Measurements from ENCODE around the gene JAKMIP1.

Gene JAKMIP1

GRCh38 chr4:6199422-6199921 lies 877 bp downstream of the JAKMIP1 start:
- DNase-seq = no peak

DNA sequence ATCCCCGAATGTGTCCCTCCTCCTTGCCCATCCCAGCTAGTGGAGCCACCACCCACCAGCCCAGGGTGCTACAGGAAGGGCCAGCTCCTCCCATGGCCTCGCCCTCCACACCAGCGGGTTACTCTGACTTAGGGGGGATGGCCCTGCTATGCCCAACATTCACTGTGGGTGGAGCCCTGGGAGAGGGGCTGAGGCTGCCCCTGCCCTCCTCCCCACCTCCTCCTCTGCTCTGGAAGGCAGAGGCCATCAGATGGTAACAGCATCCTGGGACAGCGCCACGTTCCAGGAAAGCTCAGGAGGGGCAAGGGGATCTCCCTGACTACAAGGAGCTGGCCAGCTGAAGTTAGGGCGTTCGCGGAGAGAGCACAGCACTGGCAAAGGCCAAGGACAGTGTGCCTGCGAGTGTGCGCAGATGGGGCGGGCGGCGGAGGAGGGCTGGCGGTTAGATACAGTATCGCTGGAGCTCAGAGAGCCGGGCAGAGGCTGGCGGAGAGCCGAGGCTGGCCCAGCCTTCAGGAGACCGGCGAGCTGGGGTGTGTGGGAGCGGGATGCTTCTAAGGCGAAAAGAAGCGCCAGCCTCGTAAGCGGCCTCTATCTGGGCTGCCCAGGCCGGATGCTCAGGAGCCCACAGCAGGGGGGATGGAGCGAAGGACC lies 1.5 kb downstream of the JAKMIP1 start:
- DNase-seq = no peak

DNA sequence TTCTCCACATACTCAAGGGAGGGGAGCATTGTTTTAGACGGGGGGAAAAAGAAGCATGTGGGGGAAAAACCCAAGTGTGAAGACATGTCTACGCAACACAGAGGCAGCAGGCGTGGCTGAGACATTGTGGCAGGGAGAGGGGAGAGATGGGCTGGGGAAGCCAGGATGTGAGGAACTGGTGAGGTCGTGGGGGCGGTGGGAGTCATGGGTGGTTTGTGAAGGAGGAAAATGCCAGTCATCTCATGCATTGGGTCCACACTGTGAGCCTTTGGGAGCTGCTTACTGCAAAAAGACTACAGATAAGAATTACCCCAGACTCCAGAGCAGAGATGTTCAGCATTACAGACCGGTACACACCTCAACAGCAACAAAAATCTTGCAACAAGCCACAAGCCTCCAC lies 2.1 kb downstream of the JAKMIP1 start:
- no peak for DNase-seq

- no peak for DNase-seq
These were observed 2.7 kb downstream of the JAKMIP1 start for GRCh38 chr4:6197433-6198174.

DNA sequence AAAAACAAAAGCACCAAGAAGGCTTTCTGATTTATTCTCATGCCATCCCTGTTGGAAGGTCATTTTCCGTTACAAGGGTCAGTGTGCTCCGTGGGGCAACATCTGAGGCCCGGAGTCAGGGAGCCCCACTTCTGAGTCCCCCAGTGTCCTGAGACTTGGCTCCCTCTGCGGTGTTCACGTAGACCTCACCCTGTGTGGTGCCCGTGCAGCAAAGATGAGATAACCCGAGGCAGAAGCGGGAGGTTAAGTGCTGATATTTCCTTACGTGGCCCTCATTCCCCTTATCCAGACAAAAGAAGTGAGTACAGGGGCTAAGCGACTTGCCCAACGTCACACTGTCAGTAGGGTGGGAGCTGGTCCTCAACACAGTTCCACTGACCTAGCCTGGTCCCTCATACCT lies 3.5 kb downstream of the JAKMIP1 start:
- no peak for DNase-seq

- DNase-seq = no peak
These were observed 4.0 kb downstream of the JAKMIP1 start for GRCh38 chr4:6196324-6196723.

- DNase-seq = no peak
These were observed 4.6 kb downstream of the JAKMIP1 start for GRCh38 chr4:6195602-6196319.

DNA sequence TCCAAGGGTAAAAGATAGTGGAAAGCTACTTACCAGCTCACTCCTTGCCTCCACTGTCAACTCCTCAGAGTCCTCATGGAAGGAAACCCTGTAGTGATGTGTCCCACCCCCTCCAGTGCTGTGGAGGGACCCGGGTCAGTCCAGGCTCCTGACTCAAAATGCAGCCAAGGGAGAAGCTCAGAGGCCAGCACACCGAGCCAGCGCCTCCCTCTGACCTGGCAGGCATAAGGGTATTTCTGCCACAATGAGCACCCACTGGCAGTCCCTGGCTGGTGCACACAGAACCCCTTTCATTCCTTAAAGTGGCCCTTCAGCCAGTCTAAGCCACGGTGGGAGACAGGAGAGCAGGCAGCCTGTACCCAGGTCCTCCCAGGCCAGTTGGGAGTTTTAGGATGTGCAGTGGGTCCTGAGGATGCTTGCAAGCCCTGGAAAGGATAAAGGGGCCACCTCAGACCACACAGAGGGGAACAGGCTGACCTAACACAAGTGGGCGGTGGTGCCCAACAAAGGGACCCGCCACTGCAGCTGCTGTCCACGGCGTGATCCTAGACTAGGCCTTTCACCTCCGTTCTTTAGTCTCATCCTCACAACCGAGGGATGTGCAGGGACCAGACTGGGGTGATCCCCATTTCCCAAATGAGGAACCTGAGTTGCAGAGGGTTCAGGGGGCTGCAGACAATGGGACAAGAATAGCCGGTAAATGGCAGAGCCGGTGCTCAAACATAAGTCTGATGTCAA lies 5.7 kb downstream of the JAKMIP1 start:
- DNase-seq = no peak

GRCh38 chr4:6193399-6193798 lies 7.0 kb downstream of the JAKMIP1 start:
- DNase-seq = no peak

DNA sequence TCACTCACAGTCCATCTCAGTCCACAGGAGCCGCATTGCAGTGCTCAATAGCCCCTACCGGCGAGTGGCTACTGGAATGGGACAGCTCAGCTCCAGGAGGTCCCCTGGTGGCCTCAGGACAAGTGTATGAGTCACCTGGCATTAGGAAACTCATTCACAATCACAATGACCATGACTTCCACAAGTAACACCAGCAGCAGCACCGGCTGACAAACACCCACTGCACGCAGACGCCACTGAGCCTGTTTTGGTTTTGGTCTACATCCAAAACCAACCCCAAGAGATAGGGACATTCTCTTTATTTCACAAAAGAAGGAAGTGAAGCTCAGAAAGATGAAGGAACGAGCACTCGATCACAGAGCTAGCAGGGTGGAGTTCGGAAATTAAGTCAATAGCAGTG lies 8.1 kb downstream of the JAKMIP1 start:
- no peak for DNase-seq

DNA sequence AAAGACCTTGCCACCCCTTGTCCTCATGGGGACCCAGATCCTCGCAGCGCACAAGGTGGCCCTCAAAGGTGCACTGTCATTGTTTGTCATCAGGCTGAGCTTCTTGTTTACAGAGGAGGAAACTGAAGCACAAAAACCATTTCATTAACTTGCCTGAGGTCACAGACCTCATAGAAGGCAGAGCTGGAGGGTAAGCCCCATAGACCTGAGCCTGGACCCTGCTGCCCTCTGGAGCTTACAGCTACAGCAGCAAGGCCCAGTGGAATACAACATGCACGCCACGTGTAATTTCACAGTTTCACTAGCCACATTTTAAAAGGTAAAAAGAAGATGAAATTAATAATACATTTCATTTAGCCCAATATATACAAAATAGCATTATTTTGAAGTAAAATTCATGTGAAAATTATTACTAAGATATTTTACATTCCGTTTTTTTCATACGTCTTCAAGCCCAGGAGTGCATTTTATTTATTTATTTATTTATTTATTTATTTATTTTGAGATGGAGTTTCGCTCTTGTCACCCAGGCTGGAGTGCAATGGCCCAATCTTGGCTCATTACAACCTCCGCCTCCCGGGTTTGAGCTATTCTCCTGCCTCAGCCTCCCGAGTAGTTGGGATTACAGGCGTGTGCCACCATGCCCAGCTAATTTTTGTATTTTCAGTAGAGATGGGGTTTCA lies 8.8 kb downstream of the JAKMIP1 start:
- DNase-seq = no peak

DNA sequence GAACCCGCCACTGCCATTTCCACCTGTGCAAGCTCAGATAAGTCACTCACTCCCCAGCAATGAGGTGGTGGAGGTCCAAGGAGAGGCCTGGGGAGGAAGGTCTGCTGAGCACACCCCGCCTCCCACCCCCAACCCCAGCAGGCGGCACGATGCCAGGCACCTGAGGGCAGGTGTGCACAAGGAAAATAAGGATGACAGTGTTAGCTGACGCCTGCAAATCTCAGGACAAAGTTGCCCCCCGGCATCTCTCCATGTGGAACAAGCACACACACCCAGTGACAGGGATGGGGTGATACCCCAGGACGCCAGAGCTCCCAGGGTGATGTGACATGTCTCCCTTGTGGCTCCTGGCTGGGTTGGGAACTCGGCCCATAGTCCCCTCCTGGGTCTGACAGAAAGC lies 9.9 kb downstream of the JAKMIP1 start:
- DNase-seq = no peak

GRCh38 chr4:6189511-6189910 lies 10.8 kb downstream of the JAKMIP1 start:
- no peak for DNase-seq

- no peak for DNase-seq
These were observed 11.6 kb downstream of the JAKMIP1 start for GRCh38 chr4:6188687-6189305.

- no peak for DNase-seq
These were observed 16.2 kb downstream of the JAKMIP1 start for GRCh38 chr4:6184169-6184568.

DNA sequence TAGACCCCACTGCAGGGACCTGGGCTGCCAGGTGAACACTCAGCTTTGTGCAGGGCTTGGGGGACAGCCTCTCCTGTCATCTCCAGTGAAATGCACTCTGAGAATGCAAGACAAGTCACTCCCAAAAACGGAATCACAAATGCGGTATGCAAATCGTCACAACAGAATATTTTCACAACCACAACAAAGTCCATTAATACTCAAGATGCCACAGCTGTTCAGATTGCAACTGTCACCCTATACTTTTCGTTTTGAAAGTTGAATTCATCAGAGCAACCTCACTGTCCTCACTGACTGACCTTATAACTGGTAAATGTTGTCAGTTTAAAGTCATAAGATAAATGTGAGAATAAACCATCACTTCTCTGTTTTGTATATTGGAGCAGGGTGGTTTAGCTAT lies 16.6 kb downstream of the JAKMIP1 start:
- no peak for DNase-seq

GRCh38 chr4:6182376-6183280 lies 17.7 kb downstream of the JAKMIP1 start:
- no peak for DNase-seq

DNA sequence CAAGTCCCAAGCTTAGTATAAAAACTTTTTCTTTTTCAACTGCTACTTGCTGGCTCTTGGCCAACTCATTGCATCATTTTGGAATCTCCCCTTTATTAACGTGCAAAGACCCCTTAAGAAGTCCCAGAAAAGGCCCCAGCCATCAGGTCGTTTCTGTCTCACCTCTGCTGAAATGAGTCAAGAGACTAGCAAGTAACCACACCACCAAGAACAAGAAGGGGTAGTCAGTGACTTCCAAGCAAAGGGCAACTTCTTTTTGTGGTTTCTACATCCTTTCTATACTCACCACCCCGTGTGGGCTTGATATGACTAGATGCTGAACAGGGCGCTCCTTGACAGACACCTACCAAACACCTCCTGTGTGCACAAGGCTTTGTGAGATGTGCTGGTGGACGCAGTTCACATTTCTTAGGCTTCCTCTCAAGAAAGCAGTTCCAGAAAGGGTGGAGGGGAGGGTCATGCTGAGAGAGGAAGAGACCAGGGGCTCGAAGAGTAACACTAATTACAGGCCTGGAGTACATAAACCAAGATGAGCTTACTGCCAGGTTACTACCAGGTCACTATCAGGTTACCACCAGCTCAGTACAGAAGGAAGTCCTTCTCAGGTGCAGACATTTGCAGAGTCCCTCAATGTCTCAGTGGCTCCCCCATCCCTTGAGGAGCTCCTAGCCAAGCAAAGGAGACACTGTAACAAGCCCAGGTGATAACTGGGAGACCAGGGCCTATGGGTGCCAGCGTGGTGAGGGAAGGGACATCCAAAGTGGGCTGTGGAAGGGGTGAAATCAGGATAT lies 19.3 kb downstream of the JAKMIP1 start:
- peak in 1 of 6 experiments; percentile 7 for DNase-seq

DNA sequence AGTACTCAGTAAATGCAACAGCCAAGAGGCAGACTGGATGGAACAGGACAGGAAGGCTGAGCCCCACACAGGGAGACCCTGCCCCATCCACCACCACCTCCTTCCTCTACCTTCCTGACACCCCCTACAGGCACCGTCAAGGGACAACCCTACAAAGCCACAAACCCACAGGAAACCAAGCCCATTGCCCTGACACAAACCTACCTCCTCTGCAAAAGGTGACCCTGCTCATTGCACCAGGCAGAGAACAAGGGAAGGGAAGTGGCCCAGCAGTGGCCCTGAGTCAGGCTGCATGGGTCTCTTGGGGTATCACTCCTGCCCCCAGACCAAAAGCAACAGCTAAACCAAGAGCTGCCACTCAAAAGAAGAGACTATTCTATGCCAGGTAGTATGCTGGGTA lies 21.0 kb downstream of the JAKMIP1 start:
- DNase-seq = no peak

DNA sequence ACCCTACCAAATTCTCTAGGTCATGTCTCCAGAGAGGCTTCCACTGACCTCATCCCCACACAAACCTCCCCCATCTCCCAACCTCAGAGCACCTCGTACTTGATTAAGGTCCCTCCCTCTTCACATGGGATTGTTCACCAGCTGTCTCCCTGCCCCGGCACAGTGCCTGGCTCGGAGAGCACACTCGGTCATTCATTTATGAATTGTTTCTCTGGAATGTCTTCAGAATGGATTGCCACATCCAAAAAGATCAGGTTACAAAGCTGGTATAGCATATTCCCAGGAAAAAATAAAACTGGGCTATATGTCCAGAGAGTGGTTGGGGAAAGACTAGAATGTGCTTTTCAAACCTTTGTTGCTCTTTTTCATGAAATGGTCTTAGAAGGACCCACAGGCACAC lies 21.6 kb downstream of the JAKMIP1 start:
- DNase-seq = no peak

Measured in stimulated activated naive CD4-positive, alpha-beta T cell (primary cell).